ACC112 (cell line): ENCODE data around the gene PAFAH2.
"Not testable (repeated sequence)": the region's sequence is repeated elsewhere in the genome, so short reads cannot be mapped to it uniquely, and the experiment has no call there.

ENCODE experiments used
- H2AFZ ChIP-seq: fragments of 200-600 bp; sonication (generic); one replicate; pipeline ENCODE4 v1.6.0; 2017; ENCODE audit warnings: antibody characterized with exemption, low read length; ENCODE audit not compliant: unreplicated experiment
- H3K27ac ChIP-seq: fragments of 200-600 bp; sonication (generic); 2 replicates; pipeline ENCODE4 v1.5.1; 2014; ENCODE audit warnings: low read depth, mild to moderate bottlenecking, antibody characterized with exemption, low read length, moderate library complexity
- H3K27me3 ChIP-seq: fragments of 200-600 bp; sonication (generic); 2 replicates; pipeline ENCODE4 v1.6.1; 2014; ENCODE audit warnings: mild to moderate bottlenecking, antibody characterized with exemption, low read length, moderate library complexity, mixed read lengths; ENCODE audit not compliant: insufficient read depth
- H3K36me3 ChIP-seq: fragments of 200-600 bp; sonication (generic); 2 replicates; pipeline ENCODE4 v1.6.1; 2016; ENCODE audit warnings: mild to moderate bottlenecking, antibody characterized with exemption, low read length, moderate library complexity, mixed read lengths; ENCODE audit not compliant: insufficient read depth
- H3K4me1 ChIP-seq: fragments of 200-600 bp; sonication (generic); one replicate; pipeline ENCODE4 v1.6.1; 2016; ENCODE audit warnings: low read length, mixed read lengths; ENCODE audit not compliant: insufficient read depth, unreplicated experiment, control insufficient read depth
- H3K4me3 ChIP-seq: fragments of 200-600 bp; sonication (generic); 2 replicates; pipeline ENCODE4 v1.5.1; 2014; ENCODE audit warnings: mild to moderate bottlenecking, low read depth, low read length
- H3K79me2 ChIP-seq: fragments of 200-600 bp; sonication (generic); one replicate; pipeline ENCODE4 v1.6.0; 2016; ENCODE audit warnings: low read length; ENCODE audit not compliant: control insufficient read depth, unreplicated experiment, insufficient read depth

Gene PAFAH2

GRCh38 chr1:25992689-25993171 is 5.1 kb downstream of the PAFAH2 start:
- H3K27ac ChIP-seq: no peak overlapping the region
- H3K36me3 ChIP-seq: no peaks in the 10 kb centered on the region
- H2AFZ ChIP-seq: no peak overlapping the region
- H3K27me3 ChIP-seq: no peaks in the 10 kb centered on the region
- H3K79me2 ChIP-seq: peaks cover 2% of the 10 kb centered on the region
- peaks cover 21% of the 10 kb centered on the region for H3K4me1 ChIP-seq
- no peak overlapping the region for H3K4me3 ChIP-seq

- Histone ChIP-seq H3K4me3 (no peak overlapping the region), H3K36me3 (no peaks in the 10 kb centered on the region), H3K4me1 (peaks cover 17% of the 10 kb centered on the region), H3K79me2 (peaks cover 2% of the 10 kb centered on the region), H3K27ac (no peak overlapping the region), H3K27me3 (no peaks in the 10 kb centered on the region), H2AFZ (no peak overlapping the region)
These were observed 5.8 kb downstream of the PAFAH2 start for GRCh38 chr1:25991937-25992688.

GRCh38 chr1:25990702-25991395 is 7.0 kb downstream of the PAFAH2 start:
- H2AFZ ChIP-seq: no peak overlapping the region
- no peaks in the 10 kb centered on the region for H3K27me3 ChIP-seq
- H3K36me3 ChIP-seq: 0 out of 2 replicates have a peak, but pooled peaks cover 6% of the 10 kb centered on the region
- H3K79me2 ChIP-seq: peaks cover 2% of the 10 kb centered on the region
- peaks cover 11% of the 10 kb centered on the region for H3K4me1 ChIP-seq
- H3K27ac ChIP-seq: no peak overlapping the region
- H3K4me3 ChIP-seq: no peak overlapping the region

GRCh38 chr1:25990251-25990650 is 7.6 kb downstream of the PAFAH2 start:
- Histone ChIP-seq H3K27ac (no peak overlapping the region), H3K36me3 (0 out of 2 replicates have a peak, but pooled peaks cover 12% of the 10 kb centered on the region), H3K4me1 (peaks cover 11% of the 10 kb centered on the region), H3K27me3 (no peaks in the 10 kb centered on the region), H3K79me2 (peaks cover 2% of the 10 kb centered on the region), H3K4me3 (no peak overlapping the region), H2AFZ (no peak overlapping the region)

GRCh38 chr1:25989440-25990234 is 8.2 kb downstream of the PAFAH2 start:
- Histone ChIP-seq H3K36me3 (0 out of 2 replicates have a peak, but pooled peaks cover 12% of the 10 kb centered on the region), H3K4me1 (peaks cover 11% of the 10 kb centered on the region), H3K27me3 (no peaks in the 10 kb centered on the region), H3K4me3 (no peak overlapping the region), H3K79me2 (peaks cover 2% of the 10 kb centered on the region), H2AFZ (no peak overlapping the region), H3K27ac (no peak overlapping the region)

- no peaks in the 10 kb centered on the region for H3K27me3 ChIP-seq
- peaks cover 11% of the 10 kb centered on the region for H3K4me1 ChIP-seq
- no peaks in the 10 kb centered on the region for H3K79me2 ChIP-seq
- H2AFZ ChIP-seq: no peak overlapping the region
- H3K4me3 ChIP-seq: no peak overlapping the region
- H3K36me3 ChIP-seq: peaks cover 21% of the 10 kb centered on the region; the same call in 1 of the 2 replicates
- no peak overlapping the region for H3K27ac ChIP-seq
These were observed 9.9 kb downstream of the PAFAH2 start for GRCh38 chr1:25987951-25988350.

GRCh38 chr1:25986773-25987172 is 11.1 kb downstream of the PAFAH2 start:
- not testable (repeated sequence) for H3K27ac ChIP-seq
- peaks cover 27% of the 10 kb centered on the region; the same call in 1 of the 2 replicates for H3K36me3 ChIP-seq

GRCh38 chr1:25985670-25986069 is 12.2 kb downstream of the PAFAH2 start:
- no peak overlapping the region for H3K27ac ChIP-seq
- no peaks in the 10 kb centered on the region for H3K27me3 ChIP-seq
- H3K4me1 ChIP-seq: peaks cover 11% of the 10 kb centered on the region
- H3K79me2 ChIP-seq: no peaks in the 10 kb centered on the region
- no peak overlapping the region for H2AFZ ChIP-seq
- H3K36me3 ChIP-seq: peaks cover 27% of the 10 kb centered on the region; the same call in 1 of the 2 replicates
- no peak overlapping the region for H3K4me3 ChIP-seq

More at GRCh38 chr1:25986773-25987172, 11.1 kb downstream of the PAFAH2 start:
- not testable (repeated sequence) for H3K4me3 ChIP-seq, H3K27me3 ChIP-seq, H2AFZ ChIP-seq, H3K79me2 ChIP-seq
- H3K4me1 ChIP-seq: peaks cover 11% of the 10 kb centered on the region

GRCh38 chr1:25985171-25985570 is 12.7 kb downstream of the PAFAH2 start:
- Histone ChIP-seq H3K4me1 (peaks cover 7% of the 10 kb centered on the region), H2AFZ (no peak overlapping the region), H3K36me3 (peaks cover 27% of the 10 kb centered on the region; the same call in 1 of the 2 replicates), H3K27me3 (no peaks in the 10 kb centered on the region), H3K4me3 (no peak overlapping the region), H3K27ac (no peak overlapping the region), H3K79me2 (no peaks in the 10 kb centered on the region)

- H3K27me3 ChIP-seq: no peaks in the 10 kb centered on the region
- peaks cover 20% of the 10 kb centered on the region; the same call in 1 of the 2 replicates for H3K36me3 ChIP-seq
- H2AFZ ChIP-seq: no peak overlapping the region
- H3K4me1 ChIP-seq: no peaks in the 10 kb centered on the region
- no peak overlapping the region for H3K27ac ChIP-seq
- H3K4me3 ChIP-seq: no peak overlapping the region
- H3K79me2 ChIP-seq: no peaks in the 10 kb centered on the region
These were observed 18.7 kb downstream of the PAFAH2 start for GRCh38 chr1:25979210-25979609.
